ENCODE measurements around the gene RBL2. TPM values are rescaled to one million over a fixed set of nuclear protein-coding genes. Genes with fewer than 3 reads are reported as not detected.
"Not testable (repeated sequence)": the region's sequence is repeated elsewhere in the genome, so short reads cannot be mapped to it uniquely, and the experiment has no call there.

The RBL2 gene, protein sequence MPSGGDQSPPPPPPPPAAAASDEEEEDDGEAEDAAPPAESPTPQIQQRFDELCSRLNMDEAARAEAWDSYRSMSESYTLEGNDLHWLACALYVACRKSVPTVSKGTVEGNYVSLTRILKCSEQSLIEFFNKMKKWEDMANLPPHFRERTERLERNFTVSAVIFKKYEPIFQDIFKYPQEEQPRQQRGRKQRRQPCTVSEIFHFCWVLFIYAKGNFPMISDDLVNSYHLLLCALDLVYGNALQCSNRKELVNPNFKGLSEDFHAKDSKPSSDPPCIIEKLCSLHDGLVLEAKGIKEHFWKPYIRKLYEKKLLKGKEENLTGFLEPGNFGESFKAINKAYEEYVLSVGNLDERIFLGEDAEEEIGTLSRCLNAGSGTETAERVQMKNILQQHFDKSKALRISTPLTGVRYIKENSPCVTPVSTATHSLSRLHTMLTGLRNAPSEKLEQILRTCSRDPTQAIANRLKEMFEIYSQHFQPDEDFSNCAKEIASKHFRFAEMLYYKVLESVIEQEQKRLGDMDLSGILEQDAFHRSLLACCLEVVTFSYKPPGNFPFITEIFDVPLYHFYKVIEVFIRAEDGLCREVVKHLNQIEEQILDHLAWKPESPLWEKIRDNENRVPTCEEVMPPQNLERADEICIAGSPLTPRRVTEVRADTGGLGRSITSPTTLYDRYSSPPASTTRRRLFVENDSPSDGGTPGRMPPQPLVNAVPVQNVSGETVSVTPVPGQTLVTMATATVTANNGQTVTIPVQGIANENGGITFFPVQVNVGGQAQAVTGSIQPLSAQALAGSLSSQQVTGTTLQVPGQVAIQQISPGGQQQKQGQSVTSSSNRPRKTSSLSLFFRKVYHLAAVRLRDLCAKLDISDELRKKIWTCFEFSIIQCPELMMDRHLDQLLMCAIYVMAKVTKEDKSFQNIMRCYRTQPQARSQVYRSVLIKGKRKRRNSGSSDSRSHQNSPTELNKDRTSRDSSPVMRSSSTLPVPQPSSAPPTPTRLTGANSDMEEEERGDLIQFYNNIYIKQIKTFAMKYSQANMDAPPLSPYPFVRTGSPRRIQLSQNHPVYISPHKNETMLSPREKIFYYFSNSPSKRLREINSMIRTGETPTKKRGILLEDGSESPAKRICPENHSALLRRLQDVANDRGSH
- total RNA-seq (2014; rRNA removed; shearing (Covaris generic)), result 35.0 and 43.5 TPM in 2 replicates

DNA sequence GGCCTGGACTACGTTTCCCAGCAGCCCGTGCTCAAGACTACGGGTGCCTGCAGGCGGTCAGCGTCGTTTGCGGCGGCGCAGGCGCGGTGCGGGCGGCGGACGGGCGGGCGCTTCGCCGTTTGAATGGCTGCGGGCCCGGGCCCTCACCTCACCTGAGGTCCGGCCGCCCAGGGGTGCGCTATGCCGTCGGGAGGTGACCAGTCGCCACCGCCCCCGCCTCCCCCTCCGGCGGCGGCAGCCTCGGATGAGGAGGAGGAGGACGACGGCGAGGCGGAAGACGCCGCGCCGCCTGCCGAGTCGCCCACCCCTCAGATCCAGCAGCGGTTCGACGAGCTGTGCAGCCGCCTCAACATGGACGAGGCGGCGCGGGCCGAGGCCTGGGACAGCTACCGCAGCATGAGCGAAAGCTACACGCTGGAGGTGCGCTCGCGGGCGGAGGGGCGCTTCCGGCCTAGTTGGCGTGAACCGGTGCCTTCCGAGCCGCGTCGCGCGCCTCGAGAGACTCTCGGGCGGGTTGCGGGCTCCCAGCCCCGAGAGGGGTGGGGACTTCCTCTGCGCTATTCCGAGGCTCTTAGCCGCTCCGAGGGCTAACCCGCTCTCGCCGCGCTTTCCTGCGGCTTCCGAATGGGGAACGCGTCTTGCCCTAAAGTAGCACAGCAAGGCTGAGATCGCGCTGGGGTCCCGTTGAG lies at the start of gene RBL2:
TSS of gene RBL2 (plus strand) at position 95 of the 689 bp plus-strand sequence. CDS start at position 181, 86 bp downstream.
- Histone ChIP-seq H3K27me3 (replicated peaks) (no peaks in the 10 kb centered on the region), H3K9me3 (replicated peaks) (no peaks in the 10 kb centered on the region), H3K36me3 (peaks cover 4% of the 10 kb centered on the region), H3K4me3 (peak within 1 kb of the TSS; percentile 95), H3K27ac (peak within 1 kb of the TSS; percentile 52), H3K4me1 (replicated peaks) (peaks cover 4% of the 10 kb centered on the region)
- DNase-seq (ENCODE audit: low read depth in 1 of 2, low spot score in 2 of 2), result peak; percentile 78 to 79

DNA sequence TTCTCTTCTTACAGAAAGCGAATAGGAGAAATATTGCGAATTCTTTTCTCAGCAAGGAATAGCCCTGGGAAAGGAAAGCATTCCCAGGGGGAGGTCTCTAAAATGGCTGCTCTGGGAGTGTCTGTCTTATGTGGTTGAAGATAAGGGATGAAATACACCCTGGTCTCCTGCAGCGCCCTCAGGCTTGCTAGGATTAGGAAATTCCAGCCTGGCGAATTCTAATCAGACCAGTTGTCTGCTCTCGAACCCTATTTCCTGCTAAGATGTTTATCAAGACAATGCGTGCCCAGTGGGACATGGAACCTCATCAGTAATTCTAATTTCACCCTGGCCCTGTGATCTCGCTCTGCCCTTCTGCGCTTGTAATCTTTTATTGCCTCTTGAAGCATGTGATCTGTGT lies 49.7 kb upstream of the RBL2 start:
- H3K36me3 ChIP-seq; H3K4me1 ChIP-seq (replicated peaks); H3K9me3 ChIP-seq (replicated peaks); H3K27ac ChIP-seq; H3K27me3 ChIP-seq (replicated peaks); H3K4me3 ChIP-seq; DNase-seq (ENCODE audit: low read depth in 1 of 2, low spot score in 2 of 2): not testable (repeated sequence)

DNA sequence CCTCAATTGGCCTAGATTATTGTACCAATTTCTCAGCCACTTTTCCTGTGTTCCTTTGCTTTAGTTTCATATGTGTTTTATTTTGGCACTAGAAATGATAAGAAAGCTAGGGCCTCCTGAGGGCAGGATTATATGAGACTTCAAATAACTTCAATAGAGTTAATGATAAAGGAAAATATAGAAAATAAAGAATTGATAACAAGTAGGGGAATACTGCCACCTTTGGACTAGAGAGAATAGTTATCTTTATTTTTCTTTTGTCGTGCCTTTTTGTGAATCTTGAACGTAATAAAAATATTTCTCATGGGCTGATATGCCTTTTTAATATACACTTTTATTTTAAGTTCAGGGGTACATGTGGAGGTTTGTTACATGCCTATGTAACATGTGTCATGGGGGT lies 29.3 kb upstream of the RBL2 start:
- Histone ChIP-seq H3K27me3 (replicated peaks) (no peaks in the 10 kb centered on the region), H3K9me3 (replicated peaks) (no peaks in the 10 kb centered on the region), H3K36me3 (no peaks in the 10 kb centered on the region), H3K4me3 (no peak overlapping the region), H3K27ac (no peak overlapping the region), H3K4me1 (replicated peaks) (no peaks in the 10 kb centered on the region)
- DNase-seq (ENCODE audit: low read depth in 1 of 2, low spot score in 2 of 2), result no peak

DNA sequence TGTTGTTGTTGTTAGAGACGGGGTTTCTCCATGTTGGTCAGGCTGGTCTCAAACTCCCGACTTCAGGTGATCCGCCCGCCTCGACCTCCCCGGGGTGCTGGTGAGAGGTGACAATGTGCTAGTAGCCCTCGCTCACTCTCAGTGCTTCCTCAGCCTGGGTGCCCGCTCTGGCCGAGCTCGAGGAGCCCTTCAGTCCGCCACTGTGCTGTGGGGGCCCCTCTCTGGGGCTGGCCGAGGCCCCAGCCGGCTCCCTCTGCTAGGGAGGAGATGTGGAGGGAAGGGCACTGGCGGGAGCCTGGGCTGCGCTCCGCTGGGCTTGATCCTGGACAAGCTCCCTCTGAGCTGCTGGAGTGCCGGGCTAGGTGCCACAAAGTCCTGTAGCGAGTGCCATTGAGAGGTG lies 21.7 kb upstream of the RBL2 start:
- Histone ChIP-seq H3K36me3 (no peaks in the 10 kb centered on the region), H3K4me1 (replicated peaks) (no peaks in the 10 kb centered on the region), H3K27ac (no peak overlapping the region), H3K4me3 (no peak overlapping the region), H3K9me3 (replicated peaks) (no peaks in the 10 kb centered on the region), H3K27me3 (replicated peaks) (no peaks in the 10 kb centered on the region)
- DNase-seq (ENCODE audit: low read depth in 1 of 2, low spot score in 2 of 2), result no peak

DNA sequence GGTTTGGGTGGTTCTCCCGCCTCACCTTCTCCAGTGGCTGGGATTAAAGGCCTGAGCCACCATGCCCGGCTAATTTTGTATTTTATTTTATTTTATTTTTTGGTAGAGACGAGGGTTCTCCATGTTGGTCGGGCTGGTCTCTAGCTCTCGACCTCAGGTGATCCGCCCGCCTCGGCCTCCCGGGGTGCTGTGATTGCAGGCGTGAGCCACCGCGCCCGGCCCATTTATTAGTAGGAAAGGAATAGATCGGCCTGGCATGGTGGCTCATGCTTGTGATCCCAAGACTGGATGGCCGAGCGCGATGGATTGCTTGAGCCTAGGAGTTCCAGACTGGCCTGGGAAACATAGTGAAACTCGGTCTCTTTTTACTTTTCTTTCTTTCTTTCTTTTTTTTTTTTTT lies 20.4 kb upstream of the RBL2 start:
- no peaks in the 10 kb centered on the region for H3K27me3 ChIP-seq (replicated peaks)
- DNase-seq (ENCODE audit: low read depth in 1 of 2, low spot score in 2 of 2), result no peak
- no peaks in the 10 kb centered on the region for H3K9me3 ChIP-seq (replicated peaks)
- H3K36me3 ChIP-seq, result no peaks in the 10 kb centered on the region
- H3K4me1 ChIP-seq (replicated peaks), result no peaks in the 10 kb centered on the region
- H3K4me3 ChIP-seq, result no peak overlapping the region
- no peak overlapping the region for H3K27ac ChIP-seq

DNA sequence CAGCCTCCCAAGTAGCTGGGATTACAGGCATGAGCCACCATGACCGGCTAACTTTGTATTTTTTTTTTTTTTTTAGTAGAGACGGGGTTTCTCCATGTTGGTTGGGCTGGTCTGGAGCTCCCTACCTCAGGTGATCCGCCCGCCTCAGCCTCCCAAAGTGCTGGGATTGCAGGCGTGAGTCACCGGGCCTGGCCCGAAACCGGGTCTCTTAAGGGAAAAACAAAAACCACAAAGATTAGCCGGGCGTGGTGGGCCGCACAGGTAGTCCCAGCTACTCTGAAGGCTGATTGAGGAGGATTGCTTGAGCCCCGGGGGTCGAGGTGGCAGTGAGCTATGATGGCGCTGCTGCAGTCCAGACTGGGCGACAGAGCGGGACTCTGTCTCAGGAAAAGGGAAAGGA lies 19.9 kb upstream of the RBL2 start:
- Histone ChIP-seq H3K36me3 (no peaks in the 10 kb centered on the region), H3K9me3 (replicated peaks) (no peaks in the 10 kb centered on the region), H3K27ac (no peak overlapping the region), H3K4me3 (no peak overlapping the region), H3K4me1 (replicated peaks) (no peaks in the 10 kb centered on the region), H3K27me3 (replicated peaks) (no peaks in the 10 kb centered on the region)
- DNase-seq (ENCODE audit: low read depth in 1 of 2, low spot score in 2 of 2), result no peak

DNA sequence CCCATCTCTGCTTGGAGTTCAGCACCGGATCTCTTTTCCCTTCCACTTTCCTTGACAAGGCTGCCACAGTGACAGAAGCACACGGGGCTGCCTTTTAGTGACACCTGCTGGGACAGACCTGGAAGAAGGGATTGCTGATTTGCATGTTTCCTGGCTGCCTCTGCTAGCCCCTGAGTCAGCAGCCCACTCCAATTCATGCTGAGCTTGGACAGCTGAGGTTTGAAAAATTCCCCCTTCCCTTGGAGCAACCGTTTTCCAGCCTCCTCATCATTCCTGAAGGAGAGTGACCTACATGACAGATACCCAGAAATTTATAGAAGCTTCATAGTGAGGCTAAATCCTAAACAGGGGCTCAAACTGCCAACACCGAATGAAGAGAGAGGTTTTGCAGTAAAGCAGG lies 18.8 kb upstream of the RBL2 start:
- Histone ChIP-seq H3K4me3 (no peak overlapping the region), H3K9me3 (replicated peaks) (no peaks in the 10 kb centered on the region), H3K36me3 (no peaks in the 10 kb centered on the region), H3K27me3 (replicated peaks) (no peaks in the 10 kb centered on the region), H3K27ac (no peak overlapping the region), H3K4me1 (replicated peaks) (no peaks in the 10 kb centered on the region)
- no peak for DNase-seq (ENCODE audit: low read depth in 1 of 2, low spot score in 2 of 2)

DNA sequence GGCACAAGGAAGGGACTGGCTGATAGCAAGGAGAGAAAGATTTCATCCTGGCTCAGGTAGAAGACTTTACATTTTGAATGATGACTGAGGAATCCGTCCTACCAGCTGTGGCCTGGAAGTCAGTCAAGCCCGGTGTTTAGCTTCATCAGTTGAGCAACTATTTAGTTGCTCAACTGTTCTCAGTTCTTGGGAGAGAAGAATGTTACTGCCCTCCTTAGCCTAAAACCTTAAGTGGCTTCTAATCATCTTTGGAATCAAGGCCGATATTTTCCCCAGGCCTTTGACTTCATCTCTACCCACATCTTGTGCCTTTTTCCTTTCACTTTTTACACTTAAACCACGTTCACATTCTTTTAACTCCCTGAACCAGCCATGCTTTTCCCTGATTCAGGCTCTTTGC lies 17.3 kb upstream of the RBL2 start:
- H3K27me3 ChIP-seq (replicated peaks), result no peaks in the 10 kb centered on the region
- H3K27ac ChIP-seq, result no peak overlapping the region
- DNase-seq (ENCODE audit: low read depth in 1 of 2, low spot score in 2 of 2), result no peak
- no peaks in the 10 kb centered on the region for H3K4me1 ChIP-seq (replicated peaks)
- H3K4me3 ChIP-seq, result no peak overlapping the region
- H3K36me3 ChIP-seq, result no peaks in the 10 kb centered on the region
- H3K9me3 ChIP-seq (replicated peaks), result no peaks in the 10 kb centered on the region; the same call in 1 of the 2 replicates

DNA sequence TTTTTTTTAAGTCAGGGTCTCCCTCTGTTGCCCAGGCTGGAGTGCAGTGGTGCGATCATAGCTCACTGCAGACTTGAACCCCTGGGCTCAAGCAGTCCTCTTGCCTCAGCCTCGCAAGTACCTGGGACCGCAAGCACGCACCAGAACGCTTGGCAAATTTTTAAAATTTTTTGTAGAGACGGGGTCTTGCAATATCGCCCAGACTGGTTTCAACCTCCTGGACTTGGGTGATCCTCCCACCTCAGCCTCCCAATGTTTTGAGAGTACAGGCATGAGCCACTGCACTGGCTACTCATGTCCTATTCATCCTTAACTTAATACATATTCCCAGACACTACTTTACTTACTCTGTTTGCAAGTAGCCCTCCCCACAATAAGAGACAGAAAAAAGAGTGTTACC lies 16.3 kb upstream of the RBL2 start:
- H3K4me1 ChIP-seq (replicated peaks), result no peaks in the 10 kb centered on the region
- no peak overlapping the region for H3K4me3 ChIP-seq
- no peaks in the 10 kb centered on the region for H3K27me3 ChIP-seq (replicated peaks)
- no peaks in the 10 kb centered on the region for H3K36me3 ChIP-seq
- no peaks in the 10 kb centered on the region; the same call in 1 of the 2 replicates for H3K9me3 ChIP-seq (replicated peaks)
- no peak for DNase-seq (ENCODE audit: low read depth in 1 of 2, low spot score in 2 of 2)
- H3K27ac ChIP-seq, result no peak overlapping the region

DNA sequence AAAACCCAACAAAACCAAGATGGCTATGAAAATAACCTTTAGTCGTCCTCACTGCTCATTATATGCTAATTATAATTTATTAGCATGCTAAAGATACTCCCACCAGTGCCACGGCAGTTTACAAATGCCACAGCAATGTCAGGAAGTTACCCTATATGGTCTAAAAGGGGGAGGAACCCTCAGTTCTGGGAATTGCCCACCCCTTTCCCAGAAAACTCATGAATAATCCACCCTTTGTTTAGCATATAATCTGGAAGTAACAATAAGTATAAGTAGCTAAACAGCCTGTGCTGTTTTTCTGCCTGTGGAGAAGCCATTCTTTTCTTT lies 14.9 kb upstream of the RBL2 start:
- H3K4me3 ChIP-seq; H3K36me3 ChIP-seq; H3K9me3 ChIP-seq (replicated peaks); H3K27me3 ChIP-seq (replicated peaks); H3K4me1 ChIP-seq (replicated peaks); DNase-seq (ENCODE audit: low read depth in 1 of 2, low spot score in 2 of 2); H3K27ac ChIP-seq: not testable (repeated sequence)

DNA sequence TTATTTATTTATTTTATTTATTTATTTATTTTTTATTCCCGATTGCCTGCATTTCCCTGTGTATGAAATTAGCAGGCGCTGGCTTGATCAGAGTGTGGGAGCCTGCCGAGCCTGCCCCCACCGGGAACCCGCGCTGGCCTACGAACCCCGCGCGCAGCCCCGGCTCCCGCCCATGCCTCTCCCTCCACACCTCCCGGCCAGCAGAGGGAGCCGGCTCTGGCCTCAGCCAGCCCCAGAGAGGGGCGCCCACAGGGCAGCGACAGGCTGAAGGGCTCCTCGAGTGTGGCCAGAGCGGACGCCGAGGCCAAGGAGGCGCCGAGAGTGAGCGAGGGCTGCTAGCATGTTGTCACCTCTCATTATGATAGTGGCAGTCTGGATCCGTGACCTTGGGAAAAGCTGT lies 13.0 kb upstream of the RBL2 start:
- H3K36me3 ChIP-seq, result no peaks in the 10 kb centered on the region
- peaks cover 3% of the 10 kb centered on the region; the same call in 1 of the 2 replicates for H3K9me3 ChIP-seq (replicated peaks)
- no peak for DNase-seq (ENCODE audit: low read depth in 1 of 2, low spot score in 2 of 2)
- H3K4me3 ChIP-seq, result no peak overlapping the region
- H3K27ac ChIP-seq, result no peak overlapping the region
- H3K4me1 ChIP-seq (replicated peaks), result no peaks in the 10 kb centered on the region
- no peaks in the 10 kb centered on the region; the same call in 1 of the 2 replicates for H3K27me3 ChIP-seq (replicated peaks)

DNA sequence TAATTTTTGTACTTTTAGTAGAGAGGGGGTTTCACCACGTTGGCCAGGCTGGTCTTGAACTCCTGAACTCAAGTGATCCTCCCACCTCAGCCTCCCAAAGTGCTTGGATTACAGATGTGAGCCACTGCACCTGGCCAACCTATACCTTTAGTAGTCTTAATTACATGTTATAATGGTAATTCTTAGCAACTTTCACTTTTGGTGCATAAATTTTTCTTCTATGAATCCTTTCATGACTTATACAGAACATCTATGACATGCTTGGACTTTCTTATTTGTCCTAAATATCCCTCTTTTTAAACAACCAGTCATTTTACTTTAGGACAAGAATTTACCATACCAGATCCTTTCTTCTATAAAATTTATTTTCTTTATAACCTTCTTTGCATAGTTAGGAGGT lies 10.3 kb upstream of the RBL2 start:
- DNase-seq (ENCODE audit: low read depth in 1 of 2, low spot score in 2 of 2); H3K27ac ChIP-seq; H3K36me3 ChIP-seq; H3K4me3 ChIP-seq; H3K4me1 ChIP-seq (replicated peaks); H3K27me3 ChIP-seq (replicated peaks); H3K9me3 ChIP-seq (replicated peaks): not testable (repeated sequence)

DNA sequence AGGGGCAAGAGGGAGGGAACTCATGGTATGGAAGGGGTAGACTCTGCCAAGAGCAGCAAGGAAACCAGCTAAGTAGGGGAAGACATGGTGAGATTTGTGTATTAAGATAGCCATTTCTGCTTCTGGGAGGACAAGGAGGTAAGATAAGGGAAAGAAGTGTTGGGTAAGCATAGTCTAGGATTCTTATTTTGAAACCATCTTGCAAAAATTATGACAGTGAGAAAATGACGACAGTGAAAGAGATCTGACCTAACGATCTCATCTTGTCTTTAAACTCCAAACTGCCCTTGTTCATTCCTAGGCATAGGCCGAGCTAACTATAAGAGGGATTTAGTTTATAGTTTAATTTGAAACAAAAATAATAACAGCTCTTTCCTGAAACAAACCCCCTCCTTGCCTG lies 5.6 kb upstream of the RBL2 start:
- H3K27me3 ChIP-seq (replicated peaks), result no peaks in the 10 kb centered on the region; the same call in 1 of the 2 replicates
- H3K4me1 ChIP-seq (replicated peaks), result no peaks in the 10 kb centered on the region
- H3K4me3 ChIP-seq, result no peak overlapping the region
- no peaks in the 10 kb centered on the region for H3K36me3 ChIP-seq
- H3K9me3 ChIP-seq (replicated peaks), result peaks cover 7% of the 10 kb centered on the region; the same call in 1 of the 2 replicates
- no peak for DNase-seq (ENCODE audit: low read depth in 1 of 2, low spot score in 2 of 2)
- no peak overlapping the region for H3K27ac ChIP-seq
